Stimulated activated CD8-positive, alpha-beta memory T cell treated with anti-CD3 and anti-CD28 coated beads, Interleukin-12 subunit alpha, Interleukin-12 subunit beta, amount 100 ng/mL, for 24 hours (primary cell): ENCODE data around the gene RAD9A.
A peak's percentile ranks its signal among the peaks of the same experiment; 100 is the strongest.

Source experiments
- DNase-seq: peaks from one replicate; pipeline ENCODE4 v3.0.0-alpha.2; 2020; ENCODE audit errors: extremely low read depth

The RAD9A gene

DNA sequence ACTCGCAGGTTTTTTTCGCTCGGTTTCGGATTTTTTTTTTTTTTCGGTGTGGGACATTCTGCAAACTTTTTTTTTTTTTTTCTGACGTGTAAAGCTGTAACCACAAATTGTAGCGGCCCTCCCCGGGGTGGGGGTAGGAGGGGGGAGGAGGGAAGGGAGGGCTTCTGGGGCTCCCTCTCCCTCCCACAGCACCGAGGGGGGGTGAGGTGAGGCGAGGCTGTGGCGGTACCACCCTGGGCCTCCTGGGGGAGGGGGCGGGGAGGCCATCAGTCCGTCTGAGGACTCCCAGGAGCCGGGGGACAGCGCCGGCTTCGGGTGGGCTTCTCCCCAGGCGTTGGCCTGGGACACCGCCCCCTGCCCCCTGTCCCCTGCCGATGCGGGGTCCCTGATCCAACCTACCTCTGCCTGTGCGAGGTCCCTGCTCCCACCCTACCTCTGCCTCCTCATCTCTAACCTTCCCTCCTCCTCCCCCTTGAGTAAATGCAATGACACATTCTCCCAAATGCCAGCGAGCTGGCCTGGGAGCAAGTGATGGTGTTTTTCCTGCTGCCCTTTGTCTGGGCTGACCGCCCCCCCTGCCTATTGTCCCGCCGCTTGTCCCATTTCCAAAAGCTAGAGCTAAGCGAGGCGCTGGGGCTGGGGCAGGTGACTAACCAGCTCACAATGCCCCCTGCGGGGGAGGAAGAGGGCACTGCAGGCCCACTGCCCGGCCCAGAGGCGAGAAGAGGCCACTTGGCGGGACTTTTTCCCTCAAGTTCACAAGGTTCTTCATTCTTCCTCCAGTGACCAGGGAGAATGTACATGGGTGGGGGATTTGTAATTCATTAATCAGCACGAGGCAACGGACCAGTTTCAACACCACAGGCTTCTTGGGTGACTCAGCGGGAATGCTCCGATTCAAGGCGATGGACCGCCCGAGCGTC lies 17.9 kb upstream of the RAD9A start:
- DNase-seq, result no peak

DNA sequence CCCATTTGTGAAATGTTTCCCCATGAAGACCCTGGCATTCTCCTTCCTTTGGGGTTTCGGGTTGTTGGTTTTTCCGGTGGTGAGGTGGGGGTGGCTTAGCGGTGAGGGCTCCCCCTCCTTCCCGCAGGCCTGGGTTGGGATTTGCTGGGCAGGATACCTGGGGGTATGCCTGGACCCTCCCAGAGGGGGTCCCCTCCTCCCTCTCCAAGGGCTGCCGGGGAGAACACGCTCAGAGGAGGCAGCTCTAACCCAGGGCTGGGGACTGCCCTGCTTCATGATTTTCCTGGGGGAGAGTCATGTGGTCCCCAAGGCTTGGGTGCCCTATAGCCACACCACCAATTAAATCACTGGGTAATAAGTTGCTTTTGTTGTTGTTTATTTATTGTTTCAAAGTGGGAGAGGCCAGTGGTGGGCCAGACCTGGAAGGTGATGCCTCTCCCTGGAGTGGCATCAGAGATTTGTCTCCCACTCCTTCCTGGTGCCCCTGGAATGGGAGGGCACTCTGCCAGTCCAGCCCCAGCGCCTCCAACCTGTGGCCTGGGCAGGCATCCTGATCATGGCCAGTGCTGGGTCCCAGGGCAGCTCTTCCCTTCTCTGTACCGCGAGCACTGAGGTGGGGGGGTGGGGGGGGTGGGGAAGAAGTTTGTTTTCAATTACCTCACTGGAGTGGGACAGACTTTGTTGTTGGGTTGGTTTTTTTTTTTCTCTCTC lies 17.1 kb upstream of the RAD9A start:
- DNase-seq, result no peak

DNA sequence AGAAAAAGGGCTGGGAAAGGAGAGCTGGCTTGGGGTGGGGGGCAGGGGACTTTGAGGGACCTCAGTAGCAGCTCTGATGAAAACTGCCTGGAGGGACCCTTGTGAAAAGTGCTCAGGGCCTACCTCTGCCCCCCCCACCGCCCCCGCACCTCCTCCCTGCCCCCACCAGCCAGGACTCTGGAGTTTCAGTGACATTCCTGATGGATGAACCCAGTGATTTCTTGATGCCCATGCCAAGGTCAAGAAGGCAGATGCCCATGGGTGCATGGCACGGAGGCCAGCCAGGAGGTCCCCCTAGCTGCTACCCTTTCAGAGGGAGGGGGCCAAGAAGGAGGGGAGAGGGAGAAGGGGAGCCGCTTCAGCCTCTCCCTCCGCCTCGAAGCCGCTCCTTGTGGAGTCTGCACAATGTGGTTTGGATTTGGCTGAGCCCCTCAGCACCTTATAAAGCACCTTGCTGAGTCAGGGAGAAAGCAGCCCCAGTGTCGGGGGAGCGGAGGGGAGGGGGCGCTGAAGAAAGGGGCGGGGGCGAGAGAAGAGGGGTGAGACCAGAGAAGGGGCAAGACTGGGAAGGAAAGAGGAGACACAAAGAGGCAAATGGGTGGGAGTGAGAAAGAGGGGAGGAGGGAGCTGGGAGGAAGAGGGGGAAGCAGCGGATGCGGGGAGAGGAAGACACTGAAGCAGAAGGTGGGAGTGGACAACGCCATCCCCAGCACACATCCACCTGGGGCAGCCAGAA lies 16.3 kb upstream of the RAD9A start:
- no peak for DNase-seq

DNA sequence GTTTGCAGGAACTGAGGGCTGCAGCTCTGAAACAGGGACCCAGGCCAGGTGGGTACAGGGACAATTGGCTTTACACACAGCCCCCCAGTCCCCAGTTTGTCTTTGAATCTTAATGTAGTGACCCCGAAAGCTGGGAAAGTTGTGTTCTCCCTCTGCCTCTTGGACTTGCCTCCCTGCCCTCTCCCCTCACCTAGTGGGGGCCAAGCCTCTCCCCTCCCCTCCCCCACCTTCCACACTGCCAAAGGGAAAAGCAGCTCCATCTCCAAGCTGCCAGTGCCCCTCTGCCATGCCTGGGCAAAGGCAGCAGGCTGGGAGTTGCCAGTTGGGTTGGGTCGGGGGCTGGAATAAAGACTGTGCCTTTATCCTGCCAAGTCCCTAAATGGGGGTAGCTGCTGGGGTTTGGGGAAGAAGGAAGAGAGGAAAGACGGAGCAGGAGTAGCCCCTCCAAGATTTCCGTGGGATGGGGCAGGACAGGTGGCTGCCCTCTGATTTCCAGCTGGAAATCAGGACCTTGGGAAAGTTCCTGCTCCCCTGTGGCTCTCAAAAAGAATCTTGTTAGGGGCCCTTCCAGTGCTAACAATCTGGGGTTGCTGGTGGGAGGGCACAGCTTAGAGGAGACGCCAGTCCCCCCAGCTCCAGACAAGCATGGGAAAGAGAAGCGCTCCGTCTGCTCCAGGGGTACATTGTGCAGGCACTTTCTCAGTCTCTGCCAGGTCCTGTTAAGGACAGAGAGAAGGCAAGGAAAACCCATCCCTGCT lies 15.5 kb upstream of the RAD9A start:
- DNase-seq, result no peak

DNA sequence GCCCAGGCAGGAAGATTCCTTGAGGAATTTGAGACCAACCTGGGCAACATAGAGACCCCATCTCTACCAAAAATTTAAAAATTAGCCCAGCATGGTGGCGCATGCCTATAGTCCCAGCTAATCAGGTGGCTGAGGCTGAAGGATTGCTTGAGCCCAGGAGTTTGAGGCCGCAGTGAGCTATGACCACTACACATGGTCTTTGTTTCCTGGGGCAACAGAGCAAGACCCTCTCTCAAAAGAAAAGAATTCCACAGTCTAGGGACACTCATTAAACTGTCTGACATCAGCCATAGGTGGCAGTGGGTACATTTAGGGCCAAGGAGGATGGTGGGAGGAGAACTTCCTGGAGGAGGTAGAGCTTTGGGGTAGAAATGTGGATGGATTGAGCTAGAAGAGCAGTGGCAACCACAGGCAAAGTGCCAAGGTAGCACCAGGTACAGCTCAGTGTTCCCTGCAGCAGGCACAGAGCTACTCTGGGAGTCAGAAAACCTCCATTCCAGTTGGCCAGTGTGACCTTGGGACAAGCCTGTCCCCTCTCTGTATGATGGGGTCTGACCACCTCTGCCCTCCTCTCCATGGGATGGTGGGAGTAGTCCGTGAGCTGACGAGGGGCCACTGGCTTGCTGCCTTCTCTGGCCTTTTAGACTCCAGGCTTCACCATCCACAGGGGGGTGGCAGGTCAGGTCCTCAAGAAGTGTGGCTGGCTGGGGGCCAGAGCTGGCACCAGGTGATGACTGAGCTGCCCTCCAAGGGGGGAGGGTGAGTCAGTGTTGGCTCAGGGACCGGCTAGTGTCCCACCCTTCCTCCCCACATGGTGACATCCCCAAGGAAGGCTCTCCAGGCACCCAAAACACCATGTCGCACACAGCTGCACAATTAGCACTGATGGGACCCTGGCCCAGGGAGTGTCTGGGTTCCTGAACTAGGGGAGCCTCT lies 14.6 kb upstream of the RAD9A start:
- no peak for DNase-seq

DNA sequence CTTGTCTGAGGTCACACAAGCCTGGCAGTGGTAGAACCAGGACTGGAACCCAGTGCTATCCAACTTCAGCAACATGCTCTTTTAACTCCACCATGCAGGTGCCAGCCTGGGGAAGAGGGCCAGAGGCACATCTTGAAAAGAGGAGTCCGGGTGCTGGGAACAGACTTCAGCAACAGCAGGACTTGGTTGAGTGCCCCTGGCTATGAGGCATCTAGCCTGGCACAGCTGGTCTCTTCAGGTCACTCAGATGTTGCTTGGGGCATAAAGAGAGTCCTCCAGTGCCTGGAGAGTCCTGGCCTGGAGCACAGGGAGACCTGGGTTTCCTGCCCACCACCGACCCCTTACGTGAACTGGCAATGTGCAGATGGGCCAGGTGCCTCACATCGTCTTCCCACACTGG lies 13.2 kb upstream of the RAD9A start:
- DNase-seq, result no peak

DNA sequence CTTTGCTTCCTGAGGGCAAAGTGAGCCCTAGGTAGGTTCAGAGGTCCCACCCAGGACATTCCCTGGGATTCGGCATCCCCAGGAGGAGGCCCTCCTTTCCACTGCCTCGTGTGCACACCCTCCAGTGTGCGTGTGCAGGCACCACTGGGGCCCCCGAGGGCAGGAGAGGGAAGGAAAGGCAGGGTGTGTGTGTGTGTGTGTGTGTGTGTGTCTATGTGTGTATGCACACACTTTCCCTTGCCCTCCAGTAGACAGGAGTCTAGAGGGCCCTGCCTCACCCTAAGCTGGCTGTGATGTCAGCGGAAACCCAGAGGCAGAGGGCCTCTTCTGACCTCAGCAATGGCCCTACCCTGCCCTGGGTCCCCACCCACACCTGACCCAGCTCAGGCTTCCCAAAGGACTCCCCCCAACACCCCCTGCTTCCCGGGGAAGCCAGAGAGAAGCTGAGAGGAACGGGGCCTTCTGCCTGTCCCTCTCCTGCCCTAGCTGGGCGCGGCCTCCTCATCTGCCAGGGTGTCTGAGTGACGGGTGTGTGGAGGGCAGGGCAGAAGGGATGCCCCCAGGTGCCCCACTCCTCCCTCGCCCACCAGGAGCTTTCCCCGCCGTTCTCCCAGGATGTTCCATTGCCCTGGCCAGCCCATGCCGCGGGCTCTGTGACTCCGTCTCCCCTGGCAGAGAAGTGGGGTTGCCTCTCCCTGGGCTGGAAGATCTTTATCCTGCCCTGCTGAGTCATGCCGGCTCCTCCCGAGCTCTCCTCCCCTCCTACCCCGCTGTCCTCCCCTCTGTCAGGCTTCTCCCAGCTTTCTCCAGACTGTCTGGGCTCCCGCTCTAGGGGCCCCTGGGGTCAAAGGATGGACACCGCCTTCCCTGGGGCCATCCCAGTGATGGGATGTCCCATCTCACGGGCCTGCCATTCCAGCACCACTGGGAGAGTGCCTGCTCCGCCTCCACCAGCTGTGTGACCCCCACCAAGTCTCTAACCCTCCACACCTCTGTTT lies 12.4 kb upstream of the RAD9A start:
- no peak for DNase-seq

DNA sequence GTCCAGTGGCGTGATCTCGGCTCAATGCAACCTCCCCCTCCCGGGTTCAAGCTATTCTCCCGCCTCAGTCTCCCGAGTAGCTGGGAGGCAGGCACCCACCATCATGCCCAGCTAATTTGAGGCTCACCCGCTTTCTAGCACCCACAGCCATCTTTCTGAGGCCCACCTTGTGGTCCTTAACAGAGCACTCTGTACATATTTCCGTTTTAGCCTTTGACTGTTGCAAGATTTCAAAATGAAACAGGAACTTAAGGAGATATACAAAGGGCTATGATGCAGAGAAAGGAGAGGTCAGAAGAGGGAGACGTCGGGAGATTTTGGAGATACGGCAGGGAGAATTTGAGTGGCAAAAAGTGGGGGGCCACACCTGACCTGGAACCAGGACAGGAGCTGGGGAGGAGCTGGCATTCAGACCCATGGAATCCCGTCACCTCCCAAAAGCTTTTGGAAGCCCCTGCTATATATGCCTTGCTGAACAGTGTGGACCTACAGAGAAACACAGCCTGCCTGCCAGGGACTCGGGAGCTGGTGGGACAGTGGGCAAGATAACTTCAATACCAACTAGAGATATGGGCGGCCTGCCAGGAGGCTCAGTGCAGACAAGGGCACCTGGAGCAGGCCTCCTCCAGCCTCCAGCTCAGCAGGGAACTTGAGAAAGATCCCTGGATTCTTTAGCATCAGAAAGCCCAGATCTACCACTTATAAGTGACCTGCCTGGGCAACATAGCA lies 10.4 kb upstream of the RAD9A start:
- no peak for DNase-seq

DNA sequence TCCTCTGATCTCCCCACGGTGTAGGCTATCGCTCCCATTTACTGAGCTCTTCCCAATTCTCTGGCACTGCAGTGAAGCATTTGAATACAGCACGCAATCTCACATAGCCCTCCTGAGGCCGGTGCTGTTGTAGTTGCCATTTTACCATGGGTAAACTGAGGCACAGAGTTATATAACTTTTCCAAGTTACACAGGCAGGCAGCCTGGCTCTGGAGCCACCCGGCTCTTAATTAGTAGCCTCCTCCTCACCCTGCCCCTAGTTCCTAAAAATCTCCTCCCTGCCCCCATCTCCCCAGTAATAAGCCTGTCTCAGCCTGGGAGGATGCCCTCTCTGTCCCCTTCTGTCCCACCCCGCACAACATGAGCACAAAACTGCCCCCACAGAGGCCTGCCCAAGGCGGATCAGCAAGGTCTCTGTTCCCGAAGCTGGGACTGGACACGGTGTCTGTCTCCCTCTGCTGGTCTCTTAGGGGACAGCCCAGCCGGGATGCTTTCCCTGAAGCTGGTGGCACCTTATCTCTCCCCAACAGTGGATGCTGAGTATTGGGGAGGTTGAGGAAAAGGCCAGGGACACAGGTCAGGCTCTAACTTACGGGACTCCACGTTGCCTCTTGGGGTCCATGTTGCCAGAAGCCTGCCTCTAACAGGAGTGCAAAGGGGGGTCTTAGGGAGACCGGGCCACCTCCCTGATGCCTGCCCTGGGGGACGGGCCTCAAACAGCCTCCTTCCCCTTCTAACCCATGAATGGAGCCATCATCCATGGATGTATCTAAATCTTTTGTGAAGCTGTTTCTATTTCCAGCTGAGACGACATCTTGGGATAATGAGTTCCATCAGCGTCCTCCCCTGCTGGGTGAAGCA lies 9.3 kb upstream of the RAD9A start:
- peak; percentile 45 for DNase-seq

DNA sequence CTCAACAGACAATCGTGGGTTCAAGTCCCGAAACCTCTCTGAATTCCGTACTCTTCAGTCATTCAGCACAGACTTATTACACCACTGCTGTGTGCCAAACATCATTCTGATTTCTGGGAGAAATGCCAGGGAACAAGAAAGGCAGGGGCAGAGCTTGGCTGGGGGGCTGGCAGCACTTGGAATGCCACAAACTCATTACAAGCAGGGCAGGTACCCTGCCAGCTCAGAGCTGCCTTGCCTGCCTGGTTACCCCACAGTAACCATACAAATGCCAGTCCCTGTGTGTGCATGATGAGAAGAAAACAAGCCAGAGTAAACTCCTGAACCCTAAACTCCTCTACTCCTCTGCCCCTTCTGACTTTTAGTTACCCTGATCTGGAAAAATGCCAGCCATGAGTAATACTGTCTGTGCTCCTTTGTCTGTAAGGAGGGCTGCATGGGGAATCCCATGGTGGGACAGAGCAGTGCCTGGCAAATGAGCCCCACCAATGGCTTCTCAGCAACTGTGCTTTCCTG lies 6.9 kb upstream of the RAD9A start:
- DNase-seq, result no peak

DNA sequence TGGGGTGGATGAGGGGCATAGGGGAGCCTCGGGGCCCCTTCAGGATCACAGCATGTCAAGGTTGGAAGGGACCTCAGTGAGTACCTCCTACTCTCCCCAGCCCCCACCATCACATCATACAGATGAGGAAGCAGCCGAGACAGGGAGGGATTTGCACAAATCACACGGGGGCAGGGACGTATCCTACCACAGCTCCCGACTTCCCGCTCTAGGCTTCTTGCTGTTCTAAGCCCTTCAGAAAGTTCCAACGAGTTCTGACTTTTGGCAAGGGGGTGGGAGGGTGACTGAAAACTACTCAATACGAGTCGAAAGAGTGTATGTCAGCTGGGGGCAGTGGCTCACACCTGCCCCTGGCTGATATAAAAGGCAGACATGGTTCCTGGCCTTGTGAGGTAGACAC lies 4.7 kb upstream of the RAD9A start:
- DNase-seq, result no peak

DNA sequence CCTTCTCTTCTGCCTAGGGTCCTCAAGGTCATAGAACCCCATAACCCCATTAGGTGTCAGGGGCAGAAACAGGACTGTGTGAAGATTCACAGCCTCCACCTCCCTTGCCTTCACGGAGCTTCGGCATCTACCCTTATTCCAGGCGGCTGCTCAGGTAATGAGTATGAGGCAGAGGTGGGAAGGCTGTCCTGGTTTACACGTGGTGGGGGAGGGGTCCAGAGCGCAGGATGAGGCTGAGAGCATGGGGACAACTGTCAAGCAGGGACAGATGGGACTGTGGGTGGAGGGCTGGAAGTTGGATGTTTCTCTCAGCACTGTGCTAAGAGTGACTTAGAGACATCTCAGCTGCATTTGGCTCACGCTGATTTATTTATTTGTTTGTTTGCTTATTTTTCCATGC lies 4.3 kb upstream of the RAD9A start:
- DNase-seq, result no peak

DNA sequence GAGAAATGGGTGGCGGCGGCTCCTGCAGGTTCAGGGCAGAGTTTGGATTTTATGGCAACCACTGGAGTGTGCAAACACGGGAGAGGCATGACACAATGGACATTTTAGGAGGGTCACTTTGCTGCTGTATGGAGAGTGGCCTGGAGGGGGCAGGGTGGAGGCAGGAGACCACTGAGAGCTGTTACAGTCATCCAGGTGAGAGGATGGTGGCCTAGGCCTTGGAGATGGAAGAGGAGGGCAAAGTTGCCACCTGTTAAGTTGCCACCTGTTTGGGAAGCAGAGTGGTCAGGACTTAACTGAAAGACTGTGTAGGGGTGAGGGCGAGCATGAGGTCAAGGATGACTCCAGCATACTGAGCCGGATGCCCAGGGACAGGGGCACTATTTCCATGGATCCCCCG lies 2.3 kb upstream of the RAD9A start:
- no peak for DNase-seq

DNA sequence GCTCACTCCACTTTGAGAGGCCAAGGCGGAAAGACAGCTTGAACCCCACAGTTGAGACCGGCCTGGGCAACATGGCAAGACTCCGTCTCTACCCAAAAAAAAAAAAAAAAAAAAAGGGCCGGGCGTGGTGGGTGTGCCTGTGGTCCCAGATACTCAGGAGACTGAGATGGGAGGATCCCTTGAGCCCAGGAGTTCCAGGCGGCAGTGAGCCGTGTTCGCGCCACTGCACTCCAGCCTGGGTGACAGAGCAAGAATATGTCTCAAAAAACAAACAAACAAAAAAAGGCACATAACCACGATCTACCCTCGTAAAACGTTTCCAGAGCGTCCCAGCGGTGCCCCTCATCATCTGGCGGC lies 861 bp upstream of the RAD9A start:
- no peak for DNase-seq

DNA sequence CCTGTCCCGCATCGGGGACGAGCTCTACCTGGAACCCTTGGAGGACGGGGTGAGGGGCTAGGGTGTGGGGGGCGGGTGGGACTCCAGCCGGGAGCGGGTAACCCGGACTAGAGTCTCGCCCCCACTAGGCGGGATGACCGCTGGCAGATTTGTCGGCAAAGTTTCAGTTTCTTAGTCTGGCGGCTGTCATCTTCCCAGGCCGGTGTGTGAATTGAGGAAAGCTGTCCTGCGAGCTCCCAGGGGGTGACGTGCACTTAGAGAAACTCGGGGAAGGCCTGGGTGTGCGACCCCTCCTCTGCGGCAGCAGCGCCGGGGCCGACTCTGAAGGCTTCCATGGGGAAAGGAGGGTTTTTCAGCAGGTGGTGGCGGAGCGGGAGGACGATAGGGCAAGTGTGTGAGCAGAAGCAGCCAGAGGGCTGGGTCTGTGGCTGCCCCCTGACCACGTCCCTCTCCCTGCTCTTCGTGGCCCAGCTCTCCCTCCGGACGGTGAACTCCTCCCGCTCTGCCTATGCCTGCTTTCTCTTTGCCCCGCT lies 463 bp downstream of the RAD9A start:
- no peak for DNase-seq

DNA sequence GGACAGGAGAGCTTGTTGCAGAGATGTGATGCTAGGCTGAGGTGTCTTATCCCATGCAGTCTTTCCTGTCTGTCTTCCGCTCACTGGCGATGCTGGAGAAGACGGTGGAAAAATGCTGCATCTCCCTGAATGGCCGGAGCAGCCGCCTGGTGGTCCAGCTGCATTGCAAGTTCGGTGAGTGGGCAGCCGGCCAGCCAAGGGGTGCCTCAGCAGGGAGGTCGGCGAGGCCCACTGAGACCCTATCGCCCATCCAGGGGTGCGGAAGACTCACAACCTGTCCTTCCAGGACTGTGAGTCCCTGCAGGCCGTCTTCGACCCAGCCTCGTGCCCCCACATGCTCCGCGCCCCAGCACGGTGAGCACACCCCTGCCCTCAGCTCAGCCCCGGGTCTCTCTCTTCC lies 1.7 kb downstream of the RAD9A start:
- DNase-seq, result no peak

DNA sequence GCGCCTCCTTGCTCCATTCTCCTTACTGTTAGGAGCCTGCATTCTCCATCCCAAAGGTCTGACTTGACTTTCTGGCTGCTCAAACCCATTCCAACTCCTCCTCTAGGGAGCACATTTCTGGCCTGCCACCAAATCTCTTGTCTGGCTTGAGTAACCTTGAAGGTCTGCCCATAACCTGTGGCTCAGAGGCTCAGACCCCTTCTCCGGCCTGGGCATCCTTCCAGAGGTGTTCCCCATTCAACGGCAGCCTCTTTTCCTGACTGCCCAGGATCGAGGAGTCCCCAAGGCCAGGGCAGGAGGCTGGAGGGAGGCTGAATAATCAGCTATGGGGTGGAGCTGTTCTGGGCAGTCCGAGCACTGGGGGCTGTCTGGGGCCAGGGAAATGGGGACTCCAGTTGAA lies 2.2 kb downstream of the RAD9A start:
- DNase-seq, result no peak
